ENCODE results near the gene GPSM1. TPM values are rescaled to one million over a fixed set of nuclear protein-coding genes. Genes with fewer than 3 reads are reported as not detected.
A peak's percentile ranks its signal among the peaks of the same experiment; 100 is the strongest.

GPSM1 gene
- total RNA-seq, 1 experiment from 2014 or later: 14.2 TPM

GRCh38 chr9:136367296-136368145, 40.2 kb downstream of the GPSM1 start (continued):
- TF ChIP-seq GTF2I (CRISPR knock-in tag; conservative IDR thresholded peaks at IDR 0.05): no peak
- TF ChIP-seq NR2C2 (CRISPR knock-in tag; IDR thresholded peaks at IDR 0.05): no peak

GRCh38 chr9:136368190-136368589, 40.9 kb downstream of the GPSM1 start:
- H3K27ac Mint-ChIP-seq: peak overlapping the region; percentile 19; the same call in 1 of the 2 replicates
- ATAC-seq: no peak
- no peak overlapping the region for H3K4me3 Mint-ChIP-seq
- ChIA-PET POLR2A (no interaction called here), CTCF (interaction anchor here (0.6 to 0.9 kb wide), 2 partner anchors 29 kb away, joined by 3 read pairs; no protein-coding TSS in a partner anchor)
- no peaks in the 10 kb centered on the region for H3K27me3 Mint-ChIP-seq (ENCODE audit: low read depth)
- H3K4me1 Mint-ChIP-seq: no peaks in the 10 kb centered on the region
- DNase-seq (ENCODE audit: low spot score): no peak
- TF ChIP-seq, protein P1, sequence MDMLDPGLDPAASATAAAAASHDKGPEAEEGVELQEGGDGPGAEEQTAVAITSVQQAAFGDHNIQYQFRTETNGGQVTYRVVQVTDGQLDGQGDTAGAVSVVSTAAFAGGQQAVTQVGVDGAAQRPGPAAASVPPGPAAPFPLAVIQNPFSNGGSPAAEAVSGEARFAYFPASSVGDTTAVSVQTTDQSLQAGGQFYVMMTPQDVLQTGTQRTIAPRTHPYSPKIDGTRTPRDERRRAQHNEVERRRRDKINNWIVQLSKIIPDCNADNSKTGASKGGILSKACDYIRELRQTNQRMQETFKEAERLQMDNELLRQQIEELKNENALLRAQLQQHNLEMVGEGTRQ (CRISPR knock-in tag; IDR thresholded peaks at IDR 0.05): no peak
- TF ChIP-seq ZBTB21 (CRISPR knock-in tag; IDR thresholded peaks at IDR 0.05; ENCODE audit: borderline replicate concordance): no peak
- H3K36me3 Mint-ChIP-seq: no peaks in the 10 kb centered on the region
- no peaks in the 10 kb centered on the region for H3K9me3 Mint-ChIP-seq

DNA sequence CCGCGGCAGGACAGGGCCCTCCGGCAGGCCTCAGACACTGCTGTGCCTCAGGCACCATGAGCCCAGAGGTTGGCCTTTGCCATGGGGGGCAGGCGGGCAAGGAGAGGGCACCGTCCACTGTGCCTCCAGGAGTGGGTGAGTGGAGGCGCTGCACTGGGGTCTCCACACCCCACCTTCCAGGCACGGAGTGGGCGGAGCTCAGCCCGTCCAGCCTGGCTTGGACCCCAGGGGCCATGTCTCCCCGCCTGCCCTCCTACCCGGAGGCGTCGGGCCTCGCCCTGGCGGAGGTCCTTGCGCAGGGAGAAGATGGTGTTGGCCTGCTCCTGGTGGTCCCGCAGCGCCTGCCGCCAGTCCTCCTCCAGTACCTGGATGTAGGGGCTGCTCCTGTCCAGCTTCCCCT, 42.7 kb downstream of the GPSM1 start:
- CTCF ChIA-PET: interaction anchor here (1.4 kb wide), 1 partner anchor 31 kb away, joined by 5 read pairs; no protein-coding TSS in a partner anchor

More for the DNA sequence above, 42.7 kb downstream of the GPSM1 start:
- H3K9me3 Mint-ChIP-seq: no peaks in the 10 kb centered on the region
- no peak overlapping the region for H3K27ac Mint-ChIP-seq
- POLR2A ChIA-PET: no interaction called here
- no peaks in the 10 kb centered on the region for H3K36me3 Mint-ChIP-seq
- TF ChIP-seq, protein P2, sequence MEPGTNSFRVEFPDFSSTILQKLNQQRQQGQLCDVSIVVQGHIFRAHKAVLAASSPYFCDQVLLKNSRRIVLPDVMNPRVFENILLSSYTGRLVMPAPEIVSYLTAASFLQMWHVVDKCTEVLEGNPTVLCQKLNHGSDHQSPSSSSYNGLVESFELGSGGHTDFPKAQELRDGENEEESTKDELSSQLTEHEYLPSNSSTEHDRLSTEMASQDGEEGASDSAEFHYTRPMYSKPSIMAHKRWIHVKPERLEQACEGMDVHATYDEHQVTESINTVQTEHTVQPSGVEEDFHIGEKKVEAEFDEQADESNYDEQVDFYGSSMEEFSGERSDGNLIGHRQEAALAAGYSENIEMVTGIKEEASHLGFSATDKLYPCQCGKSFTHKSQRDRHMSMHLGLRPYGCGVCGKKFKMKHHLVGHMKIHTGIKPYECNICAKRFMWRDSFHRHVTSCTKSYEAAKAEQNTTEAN (CRISPR knock-in tag; IDR thresholded peaks at IDR 0.05): no peak
- TF ChIP-seq, protein P3, sequence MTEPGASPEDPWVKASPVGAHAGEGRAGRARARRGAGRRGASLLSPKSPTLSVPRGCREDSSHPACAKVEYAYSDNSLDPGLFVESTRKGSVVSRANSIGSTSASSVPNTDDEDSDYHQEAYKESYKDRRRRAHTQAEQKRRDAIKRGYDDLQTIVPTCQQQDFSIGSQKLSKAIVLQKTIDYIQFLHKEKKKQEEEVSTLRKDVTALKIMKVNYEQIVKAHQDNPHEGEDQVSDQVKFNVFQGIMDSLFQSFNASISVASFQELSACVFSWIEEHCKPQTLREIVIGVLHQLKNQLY (CRISPR knock-in tag; IDR thresholded peaks at IDR 0.05): no peak
- TF ChIP-seq TEAD4 (CRISPR knock-in tag; IDR thresholded peaks at IDR 0.05): no peak
- TF ChIP-seq, protein P4, sequence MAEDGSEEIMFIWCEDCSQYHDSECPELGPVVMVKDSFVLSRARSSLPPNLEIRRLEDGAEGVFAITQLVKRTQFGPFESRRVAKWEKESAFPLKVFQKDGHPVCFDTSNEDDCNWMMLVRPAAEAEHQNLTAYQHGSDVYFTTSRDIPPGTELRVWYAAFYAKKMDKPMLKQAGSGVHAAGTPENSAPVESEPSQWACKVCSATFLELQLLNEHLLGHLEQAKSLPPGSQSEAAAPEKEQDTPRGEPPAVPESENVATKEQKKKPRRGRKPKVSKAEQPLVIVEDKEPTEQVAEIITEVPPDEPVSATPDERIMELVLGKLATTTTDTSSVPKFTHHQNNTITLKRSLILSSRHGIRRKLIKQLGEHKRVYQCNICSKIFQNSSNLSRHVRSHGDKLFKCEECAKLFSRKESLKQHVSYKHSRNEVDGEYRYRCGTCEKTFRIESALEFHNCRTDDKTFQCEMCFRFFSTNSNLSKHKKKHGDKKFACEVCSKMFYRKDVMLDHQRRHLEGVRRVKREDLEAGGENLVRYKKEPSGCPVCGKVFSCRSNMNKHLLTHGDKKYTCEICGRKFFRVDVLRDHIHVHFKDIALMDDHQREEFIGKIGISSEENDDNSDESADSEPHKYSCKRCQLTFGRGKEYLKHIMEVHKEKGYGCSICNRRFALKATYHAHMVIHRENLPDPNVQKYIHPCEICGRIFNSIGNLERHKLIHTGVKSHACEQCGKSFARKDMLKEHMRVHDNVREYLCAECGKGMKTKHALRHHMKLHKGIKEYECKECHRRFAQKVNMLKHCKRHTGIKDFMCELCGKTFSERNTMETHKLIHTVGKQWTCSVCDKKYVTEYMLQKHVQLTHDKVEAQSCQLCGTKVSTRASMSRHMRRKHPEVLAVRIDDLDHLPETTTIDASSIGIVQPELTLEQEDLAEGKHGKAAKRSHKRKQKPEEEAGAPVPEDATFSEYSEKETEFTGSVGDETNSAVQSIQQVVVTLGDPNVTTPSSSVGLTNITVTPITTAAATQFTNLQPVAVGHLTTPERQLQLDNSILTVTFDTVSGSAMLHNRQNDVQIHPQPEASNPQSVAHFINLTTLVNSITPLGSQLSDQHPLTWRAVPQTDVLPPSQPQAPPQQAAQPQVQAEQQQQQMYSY (CRISPR knock-in tag; IDR thresholded peaks at IDR 0.05): no peak
- no peak for TF ChIP-seq TCF7 (CRISPR knock-in tag; IDR thresholded peaks at IDR 0.05; ENCODE audit: low read depth)
- no peak for TF ChIP-seq EMX1 (CRISPR knock-in tag; IDR thresholded peaks at IDR 0.05)
- no peak for TF ChIP-seq AFF4 (CRISPR knock-in tag; IDR thresholded peaks at IDR 0.05; ENCODE audit: borderline replicate concordance)
- TF ChIP-seq GABPB1 (CRISPR knock-in tag; IDR thresholded peaks at IDR 0.05): no peak
- DNase-seq (ENCODE audit: low spot score): no peak
- ATAC-seq: no peak
- H3K4me3 Mint-ChIP-seq: no peak overlapping the region
- no peaks in the 10 kb centered on the region for H3K27me3 Mint-ChIP-seq (ENCODE audit: low read depth)
- H3K4me1 Mint-ChIP-seq: no peaks in the 10 kb centered on the region

Data from WTC11 (cell line).